A549 (cell line): Measurements from ENCODE around the gene ASF1B.
A peak's percentile ranks its signal among the peaks of the same experiment; 100 is the strongest.

Experiments
- ATOH8 ChIP-seq: fragments of 250-450 bp; sonication (Bioruptor Pico); IDR thresholded peaks from 2 replicates; pipeline ENCODE4 v1.5.0; 2020; ENCODE audit warnings: low read depth, mild to moderate bottlenecking, moderate library complexity
- BHLHE40 ChIP-seq: IDR thresholded peaks from 2 replicates; pipeline ENCODE4 v1.6.1; 2012; ENCODE audit warnings: low read depth, low read length, inconsistent platforms
- CTCF ChIP-seq: fragments of >200 bp; sonication (Bioruptor Twin); formaldehyde crosslinking; IDR thresholded peaks from 3 replicates; pipeline ENCODE4 v1.5.1; 2016
- EP300 ChIP-seq, 2 experiments: fragments of >200 bp; sonication (Bioruptor Twin); formaldehyde crosslinking; IDR thresholded peaks; 2 replicates in 1 of 2; 3 replicates in 1 of 2; pipeline ENCODE4 v1.6.1; 2016 to 2017
- HDAC2 ChIP-seq: fragments of 200-600 bp; sonication (generic); IDR thresholded peaks from 2 replicates; pipeline ENCODE4 v1.6.1; 2016
- MAX ChIP-seq: IDR thresholded peaks from 2 replicates; pipeline ENCODE4 v1.6.1; 2012
- MAZ ChIP-seq: fragments of 150-350 bp; IDR thresholded peaks from 2 replicates; pipeline ENCODE4 v1.6.1; 2014; ENCODE audit warnings: antibody characterized with exemption, low read depth, low read length, borderline replicate concordance
- PHF8 ChIP-seq: fragments of 200-600 bp; sonication (generic); IDR thresholded peaks from 2 replicates; pipeline ENCODE4 v1.6.1; 2016; ENCODE audit warnings: low read depth, mild to moderate bottlenecking, antibody characterized with exemption, moderate library complexity, borderline replicate concordance
- POLR2A ChIP-seq: IDR thresholded peaks from 2 replicates; pipeline ENCODE4 v1.6.1; 2012; ENCODE audit warnings: mild to moderate bottlenecking, low read length
- RCOR1 ChIP-seq: fragments of 150-350 bp; IDR thresholded peaks from 2 replicates; pipeline ENCODE4 v1.6.1; 2014; ENCODE audit warnings: antibody characterized with exemption, low read length, low read depth
- USF2 ChIP-seq: fragments of 450-650 bp; IDR thresholded peaks from 2 replicates; pipeline ENCODE4 v1.6.1; 2014; ENCODE audit warnings: antibody characterized with exemption
- ZSCAN20 ChIP-seq: fragments of 250-450 bp; sonication (Bioruptor Pico); IDR thresholded peaks from 2 replicates; pipeline ENCODE4 v1.8.0; 2022; ENCODE audit warnings: mild to moderate bottlenecking, moderate library complexity

- TF ChIP-seq CTCF = no peak
- no peak for TF ChIP-seq BHLHE40
- TF ChIP-seq EP300 (IDR thresholded peaks at IDR 0.05) = no peak
- TF ChIP-seq POLR2A = no peak
- TF ChIP-seq ZSCAN20 (CRISPR knock-in tag) = no peak
- TF ChIP-seq MAX = no peak
- TF ChIP-seq MAZ = no peak
- TF ChIP-seq ATOH8 (CRISPR knock-in tag) = no peak
- TF ChIP-seq USF2 = no peak
- 0 out of 2 replicates have a peak, but pooled peaks have one; percentile 21 for TF ChIP-seq PHF8
- no peak for TF ChIP-seq RCOR1
- TF ChIP-seq HDAC2 = no peak
Observed at GRCh38 chr19:14135985-14136508, 342 bp downstream of the ASF1B start.
